Gastroesophageal sphincter (tissue), 4 donors: ENCODE results near the gene TP53BP2. TPM values are rescaled to one million over a fixed set of nuclear protein-coding genes. Genes with fewer than 3 reads are reported as not detected.

Experiments used
- ATAC-seq: fragments of 150-250 bp; one replicate; pipeline ENCODE4 v1.9.1; 2016; ENCODE audit warnings: mild to moderate bottlenecking, moderate library complexity
- H3K27ac ChIP-seq, 4 donors: fragments of 200-600 bp; sonication (generic) in 3 of 4; 1 replicate in 3 of 4; 2 replicates in 1 of 4; pipeline ENCODE4 v1.5.1; 2016 to 2019
- H3K27me3 ChIP-seq: fragments of 200-600 bp; sonication (generic); one replicate; pipeline ENCODE4 v1.5.1; 2019
- H3K36me3 ChIP-seq, 2 donors: fragments of 200-600 bp; sonication (generic); one replicate each; pipeline ENCODE4 v1.5.1; 2019; ENCODE audit warnings: control low read depth in 1 of 2
- H3K4me1 ChIP-seq, 3 donors: fragments of 200-600 bp; sonication (generic); 1 replicate in 2 of 3; 2 replicates in 1 of 3; pipeline ENCODE4 v1.5.1; 2016 to 2019; ENCODE audit warnings: control low read depth in 2 of 3
- H3K4me3 ChIP-seq, 2 donors: fragments of 200-600 bp; sonication (generic); one replicate each; pipeline ENCODE4 v1.5.1; 2019; ENCODE audit warnings: mild to moderate bottlenecking in 1 of 2, moderate library complexity in 1 of 2
- H3K9me3 ChIP-seq, 3 donors: fragments of 200-600 bp; sonication (generic); one replicate each; pipeline ENCODE4 v1.5.1; 2017 to 2019; ENCODE audit warnings: control low read depth in 2 of 3
- CTCF ChIP-seq, 4 experiments: fragments of 200-600 bp in 2 of 4; fragments of 450-650 bp in 2 of 4; sonication (generic) in 1 of 4; IDR thresholded peaks; one replicate each; pipeline ENCODE4 v1.5.1; 2017 to 2019; ENCODE audit warnings: antibody characterized with exemption in 4 of 4, mild to moderate bottlenecking in 2 of 4, moderate library complexity in 2 of 4
- EP300 ChIP-seq: sonication (generic); formaldehyde crosslinking; IDR thresholded peaks from one replicate; pipeline ENCODE4 v1.6.1; 2017; ENCODE audit warnings: antibody characterized with exemption, mild to moderate bottlenecking
- POLR2A ChIP-seq, 2 donors: fragments of 450-650 bp; IDR thresholded peaks; one replicate each; pipeline ENCODE4 v1.6.1; 2017; ENCODE audit warnings: antibody characterized with exemption in 2 of 2, mild to moderate bottlenecking in 2 of 2, moderate library complexity in 1 of 2
- POLR2AphosphoS5 ChIP-seq: sonication (generic); formaldehyde crosslinking; IDR thresholded peaks from one replicate; pipeline ENCODE4 v1.6.1; 2017; ENCODE audit warnings: antibody characterized with exemption
- whole genome bisulfite sequencing, 2 donors: methylation state at CpG; one replicate each; pipeline ENCODE4 v1.1.5; 2018; ENCODE audit warnings: low coverage in 1 of 2; 5-methylcytosine and 5-hydroxymethylcytosine counted together
- total RNA-seq, 4 donors: library from RNA; depleted of rRNA; stranded (reverse); fragments of >200 nt; gene quantifications; one replicate each; pipeline ENCODE4 v1.1.0, GENCODE V29; 2016

Gene TP53BP2
- total RNA-seq, 4 donors from 2014 or later, result 30.0 to 85.3 (median 52.3) TPM

DNA sequence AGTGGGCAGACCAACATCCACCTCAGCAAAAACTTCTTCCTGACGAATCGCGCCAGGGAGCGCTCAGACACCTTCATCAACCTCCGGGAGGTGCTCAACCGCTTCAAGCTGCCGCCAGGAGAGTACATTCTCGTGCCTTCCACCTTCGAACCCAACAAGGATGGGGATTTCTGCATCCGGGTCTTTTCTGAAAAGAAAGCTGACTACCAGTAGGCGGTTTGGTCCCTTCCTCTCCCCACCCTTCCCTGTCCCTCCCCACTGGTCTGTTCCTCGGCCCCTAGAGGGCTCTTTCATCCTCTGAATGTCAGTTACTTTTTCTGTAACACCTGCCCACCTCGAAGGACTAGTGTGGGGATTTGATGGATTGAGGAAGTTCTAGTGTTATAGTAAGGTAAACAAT lies 86.5 kb downstream of the TP53BP2 start:
- WGBS, 2 donors, result 73 to 100% methylated on average over 1 to 12 of the region's 13 CpGs
- no peaks in the 10 kb centered on the region for H3K9me3 ChIP-seq
- no peak overlapping the region for H3K27ac ChIP-seq
- no peak for ATAC-seq
- no peaks in the 10 kb centered on the region for H3K27me3 ChIP-seq
- no peak for TF ChIP-seq POLR2AphosphoS5
- no peak for TF ChIP-seq POLR2A (IDR thresholded peaks at IDR 0.05)
- TF ChIP-seq EP300, result no peak
- TF ChIP-seq CTCF (IDR thresholded peaks at IDR 0.05), result no peak
- H3K4me1 ChIP-seq, result no peaks in the 10 kb centered on the region
- H3K4me3 ChIP-seq, result no peak overlapping the region
- H3K36me3 ChIP-seq, result peaks cover 0 to 100% of the 10 kb centered on the region in 2 donors

DNA sequence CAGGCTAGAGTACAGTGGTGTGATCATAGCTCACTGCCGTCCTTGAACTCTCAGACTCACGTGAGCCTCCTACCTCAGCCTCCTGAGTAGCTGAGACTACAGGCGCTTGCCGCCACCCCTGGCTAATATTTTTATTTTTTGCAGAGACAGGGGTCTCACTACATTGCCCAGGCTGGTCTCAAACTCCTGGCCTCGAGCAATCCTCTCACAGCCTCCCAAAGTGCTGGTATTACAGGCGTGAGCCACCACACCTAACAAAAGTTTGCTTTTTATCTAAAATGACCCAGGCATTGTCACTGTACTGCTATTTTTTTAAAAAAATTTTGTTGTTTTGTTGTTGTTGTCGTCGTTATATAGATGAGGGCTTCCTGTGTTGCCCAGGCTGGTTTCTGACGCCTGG lies 87.0 kb downstream of the TP53BP2 start:
- Histone ChIP-seq H3K4me3 (no peak overlapping the region), H3K9me3 (no peaks in the 10 kb centered on the region), H3K27me3 (no peaks in the 10 kb centered on the region), H3K36me3 (peaks cover 0 to 100% of the 10 kb centered on the region in 2 donors), H3K4me1 (no peaks in the 10 kb centered on the region), H3K27ac (no peak overlapping the region)
- 80 to 94% methylated on average over 2 to 9 of the region's 9 CpGs for WGBS, 2 donors
- TF ChIP-seq POLR2AphosphoS5 (no peak), CTCF (IDR thresholded peaks at IDR 0.05) (no peak), POLR2A (IDR thresholded peaks at IDR 0.05) (no peak), EP300 (no peak)
- ATAC-seq, result no peak

DNA sequence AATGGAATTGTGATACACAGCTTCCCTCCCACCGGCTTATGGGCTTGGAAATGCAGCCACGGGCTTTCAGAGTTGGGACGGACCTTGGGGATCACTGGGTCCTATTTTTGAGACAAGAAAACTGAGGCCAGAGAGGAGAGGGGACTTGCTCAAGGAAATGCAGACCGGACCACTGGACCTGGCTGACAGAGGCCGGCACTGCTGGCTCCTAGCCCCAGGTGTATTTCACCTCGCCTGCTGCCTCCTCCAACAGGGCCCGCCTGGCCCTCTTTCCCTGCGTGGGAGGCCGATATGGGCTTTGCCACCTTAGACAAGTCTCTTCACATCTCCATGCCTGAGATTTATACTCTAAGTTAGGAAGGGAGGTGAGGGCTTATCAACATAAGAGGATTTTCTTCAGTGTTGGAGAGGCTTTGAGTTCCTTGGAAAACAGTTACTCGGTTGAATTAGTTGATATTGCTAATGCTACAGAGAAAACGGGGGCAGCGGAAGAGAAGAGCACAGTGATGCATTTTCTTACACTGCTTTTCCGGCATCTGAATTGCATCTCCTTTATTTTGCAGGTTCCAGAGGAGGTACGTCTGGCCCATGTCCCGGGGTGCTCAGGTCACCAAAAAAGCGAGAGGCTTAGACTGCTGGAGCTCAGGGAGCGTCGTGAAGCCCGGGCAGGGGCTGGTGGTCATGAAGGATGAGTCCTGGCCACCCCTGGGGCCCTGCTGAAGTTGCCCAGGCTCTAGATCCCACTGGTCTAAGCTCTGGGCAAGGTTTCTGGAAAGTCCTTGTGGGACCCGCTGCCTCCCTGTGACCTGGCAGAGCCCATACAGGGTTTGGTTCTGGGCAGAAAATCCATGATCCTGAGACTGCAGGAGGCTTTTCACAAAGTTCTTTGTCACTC lies 88.7 kb downstream of the TP53BP2 start:
- Histone ChIP-seq H3K27ac (no peak overlapping the region), H3K4me3 (no peak overlapping the region), H3K36me3 (peaks cover 0 to 100% of the 10 kb centered on the region in 2 donors), H3K4me1 (no peaks in the 10 kb centered on the region), H3K9me3 (no peaks in the 10 kb centered on the region), H3K27me3 (no peaks in the 10 kb centered on the region)
- no peak for ATAC-seq
- WGBS, 2 donors, result 79 to 85% methylated on average over 7 to 13 of the region's 20 CpGs
- TF ChIP-seq EP300 (no peak), POLR2AphosphoS5 (no peak), CTCF (IDR thresholded peaks at IDR 0.05) (no peak), POLR2A (IDR thresholded peaks at IDR 0.05) (no peak)

GRCh38 chr1:223755992-223756775 lies 89.6 kb downstream of the TP53BP2 start:
- Histone ChIP-seq H3K9me3 (no peaks in the 10 kb centered on the region), H3K36me3 (peaks cover 0 to 100% of the 10 kb centered on the region in 2 donors), H3K4me1 (no peaks in the 10 kb centered on the region), H3K27me3 (no peaks in the 10 kb centered on the region), H3K27ac (no peak overlapping the region), H3K4me3 (no peak overlapping the region)
- WGBS, 2 donors, result 78 to 79% methylated on average over 3 to 6 of the region's 13 CpGs
- no peak for ATAC-seq
- TF ChIP-seq POLR2AphosphoS5 (no peak), EP300 (no peak), CTCF (IDR thresholded peaks at IDR 0.05) (no peak), POLR2A (IDR thresholded peaks at IDR 0.05) (no peak)
